ENCODE measurements around the gene EIF2B2. TPM values are rescaled to one million over a fixed set of nuclear protein-coding genes. Genes with fewer than 3 reads are reported as not detected.
A peak's percentile ranks its signal among the peaks of the same experiment; 100 is the strongest.

The EIF2B2 gene
- total and polyA plus RNA-seq, 7 donors, result 44.5 to 91.9 (median 64.4) TPM

DNA sequence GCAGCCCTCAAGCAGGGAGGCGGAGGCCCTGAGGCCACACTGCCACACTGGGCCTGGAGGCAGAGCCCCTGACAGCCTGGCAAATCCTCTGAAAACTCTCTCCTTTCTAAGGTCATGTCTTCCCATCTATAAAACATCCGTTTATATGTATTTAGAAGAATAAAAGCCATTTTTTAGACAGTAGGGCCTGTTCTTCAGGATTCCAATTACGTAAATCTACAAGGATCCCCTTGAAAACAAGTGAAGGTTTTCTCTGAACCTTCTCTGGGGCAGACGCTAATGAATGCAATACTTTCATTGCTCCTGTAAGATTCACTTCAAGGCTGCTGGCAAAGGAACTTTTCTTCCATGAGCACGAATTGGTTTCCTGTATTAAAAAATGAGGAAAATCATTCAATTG is 12.8 kb downstream of the EIF2B2 start:
- TF ChIP-seq, protein P1, sequence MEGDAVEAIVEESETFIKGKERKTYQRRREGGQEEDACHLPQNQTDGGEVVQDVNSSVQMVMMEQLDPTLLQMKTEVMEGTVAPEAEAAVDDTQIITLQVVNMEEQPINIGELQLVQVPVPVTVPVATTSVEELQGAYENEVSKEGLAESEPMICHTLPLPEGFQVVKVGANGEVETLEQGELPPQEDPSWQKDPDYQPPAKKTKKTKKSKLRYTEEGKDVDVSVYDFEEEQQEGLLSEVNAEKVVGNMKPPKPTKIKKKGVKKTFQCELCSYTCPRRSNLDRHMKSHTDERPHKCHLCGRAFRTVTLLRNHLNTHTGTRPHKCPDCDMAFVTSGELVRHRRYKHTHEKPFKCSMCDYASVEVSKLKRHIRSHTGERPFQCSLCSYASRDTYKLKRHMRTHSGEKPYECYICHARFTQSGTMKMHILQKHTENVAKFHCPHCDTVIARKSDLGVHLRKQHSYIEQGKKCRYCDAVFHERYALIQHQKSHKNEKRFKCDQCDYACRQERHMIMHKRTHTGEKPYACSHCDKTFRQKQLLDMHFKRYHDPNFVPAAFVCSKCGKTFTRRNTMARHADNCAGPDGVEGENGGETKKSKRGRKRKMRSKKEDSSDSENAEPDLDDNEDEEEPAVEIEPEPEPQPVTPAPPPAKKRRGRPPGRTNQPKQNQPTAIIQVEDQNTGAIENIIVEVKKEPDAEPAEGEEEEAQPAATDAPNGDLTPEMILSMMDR (IDR thresholded peaks at IDR 0.05), result no peak
- no peaks in the 10 kb centered on the region for H3K9me3 ChIP-seq
- peaks cover 18% of the 10 kb centered on the region for H3K4me1 ChIP-seq
- H3K4me3 ChIP-seq, result no peak overlapping the region
- ATAC-seq, result no peak
- no peaks in the 10 kb centered on the region for H3K27me3 ChIP-seq (ENCODE audit: insufficient read depth in 3 of 3, low read length in 2 of 3)
- no peak for DNase-seq
- H3K36me3 ChIP-seq (ENCODE audit: insufficient read depth in 1 of 2, low read depth in 1 of 2), result peaks cover 11 to 90% of the 10 kb centered on the region in 2 donors
- intact Hi-C loops (cut with DNase I), result no loop called here
- WGBS, 3 donors, result 83 to 88% (median 83%) methylated on average over 5 of the region's 5 CpGs
- H3K27ac ChIP-seq, result no peak overlapping the region

DNA sequence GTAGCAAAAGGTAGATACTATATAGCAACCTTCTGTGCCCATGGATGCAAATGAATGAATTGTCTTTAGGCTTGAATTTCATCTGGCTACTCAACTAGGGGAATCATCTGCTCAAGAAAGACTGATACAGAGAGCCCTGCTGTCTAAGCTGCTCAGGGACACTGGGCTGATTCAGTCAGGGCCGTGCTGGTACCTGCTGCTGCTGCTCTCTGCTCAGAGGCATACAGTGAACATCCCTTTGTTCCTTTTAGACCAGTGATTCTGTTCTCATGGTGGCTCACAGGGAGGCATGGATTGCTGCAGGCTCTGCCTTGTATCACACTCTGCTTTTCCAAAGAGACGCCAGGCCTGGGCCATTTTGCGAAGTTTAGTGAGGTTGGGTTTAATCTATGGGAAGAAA is 14.1 kb downstream of the EIF2B2 start:
- intact Hi-C loops (cut with DNase I), result no loop called here
- ATAC-seq, result no peak
- no peak for DNase-seq
- H3K4me3 ChIP-seq, result no peak overlapping the region
- H3K4me1 ChIP-seq, result peaks cover 12% of the 10 kb centered on the region
- 94 to 98% (median 96%) methylated on average over 3 of the region's 3 CpGs for WGBS, 3 donors
- H3K27ac ChIP-seq, result no peak overlapping the region
- no peaks in the 10 kb centered on the region for H3K9me3 ChIP-seq
- TF ChIP-seq, protein P1 (IDR thresholded peaks at IDR 0.05), result no peak
- no peaks in the 10 kb centered on the region for H3K27me3 ChIP-seq (ENCODE audit: insufficient read depth in 3 of 3, low read length in 2 of 3)
- H3K36me3 ChIP-seq (ENCODE audit: insufficient read depth in 1 of 2, low read depth in 1 of 2), result peaks cover 11 to 95% of the 10 kb centered on the region in 2 donors

GRCh38 chr14:75018694-75019093 is 16.0 kb downstream of the EIF2B2 start:
- no peak overlapping the region for H3K27ac ChIP-seq
- peaks cover 12% of the 10 kb centered on the region for H3K4me1 ChIP-seq
- no peak for ATAC-seq
- TF ChIP-seq, protein P1 (IDR thresholded peaks at IDR 0.05), result no peak
- no peak for DNase-seq
- intact Hi-C loops (cut with DNase I), result no loop called here
- 85 to 94% (median 87%) methylated on average over 3 of the region's 3 CpGs for WGBS, 3 donors
- peaks cover 11 to 95% of the 10 kb centered on the region in 2 donors for H3K36me3 ChIP-seq (ENCODE audit: insufficient read depth in 1 of 2, low read depth in 1 of 2)
- no peak overlapping the region for H3K4me3 ChIP-seq
- no peaks in the 10 kb centered on the region for H3K27me3 ChIP-seq (ENCODE audit: insufficient read depth in 3 of 3, low read length in 2 of 3)
- H3K9me3 ChIP-seq, result no peaks in the 10 kb centered on the region

DNA sequence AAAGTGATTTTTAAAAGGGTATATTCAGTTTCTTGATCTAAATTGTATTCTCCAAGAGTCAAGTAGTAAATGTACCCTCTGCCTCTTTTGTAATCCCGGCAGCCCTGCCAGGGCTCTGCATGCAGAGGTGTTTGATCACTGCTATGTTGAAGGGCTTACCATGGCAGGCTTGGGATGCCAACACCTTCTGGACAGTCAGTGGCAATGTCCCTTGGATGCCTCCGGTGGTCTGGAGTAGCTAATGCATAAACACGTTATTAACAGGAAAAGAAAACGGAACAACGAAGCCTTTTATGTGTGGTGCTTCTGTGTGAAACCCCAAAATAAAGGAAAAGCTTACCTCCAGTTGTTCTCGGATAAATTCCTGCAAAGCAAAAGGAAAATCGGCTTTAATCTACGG is 19.9 kb downstream of the EIF2B2 start:
- Histone ChIP-seq H3K27me3 (ENCODE audit: insufficient read depth in 3 of 3, low read length in 2 of 3) (no peaks in the 10 kb centered on the region), H3K9me3 (no peaks in the 10 kb centered on the region), H3K4me3 (no peak overlapping the region), H3K27ac (peak overlapping the region; percentile 46), H3K4me1 (peaks cover 12% of the 10 kb centered on the region), H3K36me3 (ENCODE audit: insufficient read depth in 1 of 2, low read depth in 1 of 2) (peaks cover 8 to 92% of the 10 kb centered on the region in 2 donors)
- peak; percentile 98 to 100 (median 99) for ATAC-seq
- intact Hi-C loops (cut with DNase I), result loop anchor here in 1 of 2 donors (10.0 kb wide), 1 partner anchor 108 kb away; no protein-coding TSS in a partner anchor
- 47 to 55% (median 54%) methylated on average over 8 of the region's 8 CpGs for WGBS, 3 donors
- peak; percentile 43 to 84 for DNase-seq
- TF ChIP-seq, protein P1 (IDR thresholded peaks at IDR 0.05), result peak; percentile 51

DNA sequence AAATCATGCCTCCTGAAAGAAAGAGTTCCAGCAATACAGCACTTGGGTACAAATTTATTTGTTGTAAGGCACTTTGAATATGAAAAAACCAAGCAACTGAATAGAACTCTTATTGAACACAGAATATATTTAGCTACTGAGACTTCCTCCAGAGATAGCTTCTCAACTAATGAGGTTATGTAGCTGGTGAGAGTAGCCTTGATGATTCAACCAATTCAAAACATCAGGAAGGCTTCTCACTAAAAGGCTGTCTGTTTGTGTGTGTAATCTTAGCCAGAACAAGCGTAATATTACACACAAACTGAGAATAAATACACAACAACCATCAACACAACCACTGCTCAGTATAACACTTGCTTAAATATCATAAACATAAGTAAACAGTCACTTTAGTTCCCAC is 20.4 kb downstream of the EIF2B2 start:
- peaks cover 12% of the 10 kb centered on the region for H3K4me1 ChIP-seq
- 91 to 93% (median 91%) methylated on average over 1 of the region's 1 CpG for WGBS, 3 donors
- ATAC-seq (peak; percentile 28 to 66 (median 40)), DNase-seq (no peak)
- no peaks in the 10 kb centered on the region for H3K27me3 ChIP-seq (ENCODE audit: insufficient read depth in 3 of 3, low read length in 2 of 3)
- TF ChIP-seq, protein P1 (IDR thresholded peaks at IDR 0.05), result no peak
- no peak overlapping the region for H3K4me3 ChIP-seq
- no peaks in the 10 kb centered on the region for H3K9me3 ChIP-seq
- H3K36me3 ChIP-seq (ENCODE audit: insufficient read depth in 1 of 2, low read depth in 1 of 2), result peaks cover 7 to 88% of the 10 kb centered on the region in 2 donors
- intact Hi-C loops (cut with DNase I), result loop anchor here in 1 of 2 donors (10.0 kb wide), 1 partner anchor 108 kb away; no protein-coding TSS in a partner anchor
- peak overlapping the region; percentile 46 for H3K27ac ChIP-seq

Data from psoas muscle (tissue), 8 donors.